ENCODE data around the gene TRAF3IP3. TPM values are rescaled to one million over a fixed set of nuclear protein-coding genes. Genes with fewer than 3 reads are reported as not detected.

Gene TRAF3IP3
- total RNA-seq, 1 experiment from 2014 or later: not detected

DNA sequence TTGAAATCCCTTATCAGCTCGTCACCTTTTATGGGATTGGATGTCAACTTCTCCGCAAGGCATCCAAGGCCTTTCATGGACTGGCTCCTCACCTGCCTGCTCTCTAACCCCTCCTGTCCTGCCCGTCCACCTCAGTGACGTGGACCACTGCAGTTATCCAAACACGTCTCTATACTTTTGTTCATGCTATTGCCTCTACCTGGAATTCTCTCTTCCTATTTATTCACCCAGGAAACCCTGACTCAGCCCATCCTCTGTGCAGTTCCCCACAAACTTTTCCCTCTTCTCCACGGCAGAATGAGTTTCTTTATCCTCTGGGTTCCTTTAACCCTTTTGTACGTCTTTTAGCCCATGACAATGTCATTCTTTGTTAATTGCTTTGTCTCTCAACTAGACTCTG lies 66.9 kb downstream of the TRAF3IP3 start:
- no peaks in the 10 kb centered on the region for H3K4me1 ChIP-seq (ENCODE audit: insufficient read depth, low read length)
- H3K27ac ChIP-seq (ENCODE audit: insufficient read length, low read depth, low read length): no peak overlapping the region
- H3K79me2 ChIP-seq (ENCODE audit: insufficient read depth, low read length): no peaks in the 10 kb centered on the region
- H3K9ac ChIP-seq (ENCODE audit: extremely low read depth, insufficient read length, low read length): no peak overlapping the region
- Mint-ChIP-seq H3K27ac (no peak overlapping the region; a peak in 1 of 7 replicates), H3K27me3 (ENCODE audit: low read depth) (peaks cover 31% of the 10 kb centered on the region), H3K9me3 (peaks cover 0 to 3% of the 10 kb centered on the region in 2 experiments; a peak in 1 of 5 replicates), H3K4me1 (peaks cover 7 to 11% of the 10 kb centered on the region in 2 experiments), H3K36me3 (ENCODE audit: insufficient read depth in 1 of 3, low read depth in 3 of 3) (no peaks in the 10 kb centered on the region), H3K4me3 (no peak overlapping the region; a peak in 1 of 5 replicates)
- no peak overlapping the region for H3T11ph ChIP-seq (ENCODE audit: low read length)
- no peak overlapping the region for H4K5ac ChIP-seq (ENCODE audit: insufficient read length, low read depth, low read length)
- no peaks in the 10 kb centered on the region for H3K9me3 ChIP-seq (ENCODE audit: control insufficient read depth, low read depth, low read length)
- H2BK20ac ChIP-seq (ENCODE audit: low read depth, low read length, poor library complexity, severe bottlenecking): no peak overlapping the region
- H3K23ac ChIP-seq (ENCODE audit: insufficient read length, low read depth, low read length): no peak overlapping the region
- H3K18ac ChIP-seq (ENCODE audit: insufficient read length, low read depth, low read length): no peak overlapping the region
- no peak overlapping the region for H4K8ac ChIP-seq (replicated peaks; ENCODE audit: insufficient read length, low read depth, low read length)
- H3K4me2 ChIP-seq (ENCODE audit: insufficient read depth, insufficient read length, low read length): no peak overlapping the region
- no CpG with 5 or more reads among the region's 7 CpGs for WGBS (ENCODE audit: extremely low coverage, insufficient read length, low lambda C conversion rate)
- H2BK12ac ChIP-seq (ENCODE audit: insufficient read length, low read depth, low read length): no peak overlapping the region
- H3K4ac ChIP-seq (ENCODE audit: low read depth, low read length): no peak overlapping the region
- H3K23me2 ChIP-seq (ENCODE audit: insufficient read length, low read depth, low read length, poor library complexity, severe bottlenecking): no peaks in the 10 kb centered on the region
- H4K91ac ChIP-seq (ENCODE audit: insufficient read length, low read depth, low read length): no peak overlapping the region
- no peak overlapping the region for H3K14ac ChIP-seq (ENCODE audit: insufficient read depth, low read length)
- H2AFZ ChIP-seq (ENCODE audit: low read length): no peak overlapping the region
- H2AK5ac ChIP-seq (ENCODE audit: insufficient read length, low read length): no peak overlapping the region
- no peaks in the 10 kb centered on the region for H4K20me1 ChIP-seq (ENCODE audit: control insufficient read depth, insufficient read depth, insufficient read length)
- no peak for DNase-seq
- H2BK5ac ChIP-seq (ENCODE audit: insufficient read length, low read length): no peak overlapping the region
- TF ChIP-seq, protein P1, sequence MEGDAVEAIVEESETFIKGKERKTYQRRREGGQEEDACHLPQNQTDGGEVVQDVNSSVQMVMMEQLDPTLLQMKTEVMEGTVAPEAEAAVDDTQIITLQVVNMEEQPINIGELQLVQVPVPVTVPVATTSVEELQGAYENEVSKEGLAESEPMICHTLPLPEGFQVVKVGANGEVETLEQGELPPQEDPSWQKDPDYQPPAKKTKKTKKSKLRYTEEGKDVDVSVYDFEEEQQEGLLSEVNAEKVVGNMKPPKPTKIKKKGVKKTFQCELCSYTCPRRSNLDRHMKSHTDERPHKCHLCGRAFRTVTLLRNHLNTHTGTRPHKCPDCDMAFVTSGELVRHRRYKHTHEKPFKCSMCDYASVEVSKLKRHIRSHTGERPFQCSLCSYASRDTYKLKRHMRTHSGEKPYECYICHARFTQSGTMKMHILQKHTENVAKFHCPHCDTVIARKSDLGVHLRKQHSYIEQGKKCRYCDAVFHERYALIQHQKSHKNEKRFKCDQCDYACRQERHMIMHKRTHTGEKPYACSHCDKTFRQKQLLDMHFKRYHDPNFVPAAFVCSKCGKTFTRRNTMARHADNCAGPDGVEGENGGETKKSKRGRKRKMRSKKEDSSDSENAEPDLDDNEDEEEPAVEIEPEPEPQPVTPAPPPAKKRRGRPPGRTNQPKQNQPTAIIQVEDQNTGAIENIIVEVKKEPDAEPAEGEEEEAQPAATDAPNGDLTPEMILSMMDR (conservative IDR thresholded peaks at IDR 0.05): no peak
- H3K27me3 ChIP-seq (ENCODE audit: insufficient read depth, low read length): no peaks in the 10 kb centered on the region; the same call in 1 of the 2 replicates
- no peak overlapping the region for H3K56ac ChIP-seq (ENCODE audit: insufficient read length, low read depth, low read length)
- H2BK120ac ChIP-seq (ENCODE audit: low read depth, low read length, poor library complexity, severe bottlenecking): no peak overlapping the region
- H3K79me1 ChIP-seq (ENCODE audit: insufficient read depth, low read depth, low read length, poor library complexity, severe bottlenecking): no peaks in the 10 kb centered on the region
- no peak overlapping the region for H2BK15ac ChIP-seq (ENCODE audit: low read depth, low read length)
